OCI-LY1 (cell line): ENCODE data around the gene OXCT1.

Source experiments
- H2AFZ ChIP-seq: fragments of 200-600 bp; sonication (generic), shearing (Covaris generic); 2 replicates; pipeline ENCODE4 v1.6.0; 2014; ENCODE audit warnings: antibody characterized with exemption, mild to moderate bottlenecking, low read length
- H3F3A ChIP-seq: fragments of 200-600 bp; sonication (generic), shearing (Covaris generic); 2 replicates; pipeline ENCODE4 v1.6.0; 2014; ENCODE audit warnings: mild to moderate bottlenecking, antibody characterized with exemption, low read length, moderate library complexity; ENCODE audit not compliant: insufficient read depth
- H3K27ac ChIP-seq: fragments of 200-600 bp; sonication (generic); 2 replicates; pipeline ENCODE4 v1.5.1; 2014; ENCODE audit warnings: low read length, mixed run types, mild to moderate bottlenecking, low read depth; ENCODE audit not compliant: poor library complexity, severe bottlenecking
- H3K27me3 ChIP-seq: fragments of 200-600 bp; sonication (generic); 2 replicates; pipeline ENCODE4 v1.6.0; 2014; ENCODE audit warnings: antibody characterized with exemption, mild to moderate bottlenecking, low read length, moderate library complexity; ENCODE audit not compliant: insufficient read depth
- H3K36me3 ChIP-seq: fragments of 200-600 bp; sonication (generic); 2 replicates; pipeline ENCODE4 v1.6.1; 2014; ENCODE audit warnings: mild to moderate bottlenecking, antibody characterized with exemption, low read length, moderate library complexity, mixed read lengths; ENCODE audit not compliant: insufficient read depth
- H3K4me1 ChIP-seq: fragments of 200-600 bp; sonication (generic); 2 replicates; pipeline ENCODE4 v1.5.1; 2014; ENCODE audit warnings: mild to moderate bottlenecking, low read length, moderate library complexity; ENCODE audit not compliant: insufficient read depth, severe bottlenecking
- H3K4me2 ChIP-seq: fragments of 200-600 bp; sonication (generic), shearing (Covaris generic); 2 replicates; pipeline ENCODE4 v1.6.1; 2014; ENCODE audit warnings: low read length
- H3K4me3 ChIP-seq: fragments of 200-600 bp; sonication (generic); 2 replicates; pipeline ENCODE4 v1.5.1; 2014; ENCODE audit warnings: low read length, low read depth, mild to moderate bottlenecking, mixed read lengths; ENCODE audit not compliant: poor library complexity, severe bottlenecking
- H3K79me2 ChIP-seq: fragments of 200-600 bp; shearing (Covaris generic); 2 replicates; pipeline ENCODE4 v1.6.1; 2016; ENCODE audit warnings: mixed run types, low read length, mixed read lengths; ENCODE audit not compliant: insufficient read depth
- H3K9ac ChIP-seq: fragments of 200-600 bp; sonication (generic), shearing (Covaris generic); 2 replicates; pipeline ENCODE4 v1.6.1; 2014; ENCODE audit warnings: mild to moderate bottlenecking, low read length, mixed read lengths
- H3K9me2 ChIP-seq: fragments of 200-600 bp; sonication (generic), shearing (Covaris generic); 2 replicates; pipeline ENCODE4 v1.6.1; 2014; ENCODE audit warnings: low read depth, mild to moderate bottlenecking, low read length, mixed read lengths
- H3K9me3 ChIP-seq: fragments of 200-600 bp; shearing (Covaris generic); 2 replicates; pipeline ENCODE4 v1.6.1; 2014; ENCODE audit warnings: low read length, mixed read lengths
- H4K20me1 ChIP-seq: fragments of 200-600 bp; sonication (generic), shearing (Covaris generic); 2 replicates; pipeline ENCODE4 v1.6.0; 2016; ENCODE audit warnings: mild to moderate bottlenecking, low read length; ENCODE audit not compliant: insufficient read depth
- EZH2 ChIP-seq: fragments of 200-600 bp; sonication (generic), shearing (Covaris generic); IDR thresholded peaks from 2 replicates; pipeline ENCODE4 v1.8.0; 2017; ENCODE audit warnings: borderline replicate concordance, mixed run types, mild to moderate bottlenecking, antibody characterized with exemption, low read length, moderate library complexity, mixed read lengths
- TF ChIP-seq, protein P1 (sequence below): fragments of 200-600 bp; sonication (generic), shearing (Covaris generic); IDR thresholded peaks from 2 replicates; pipeline ENCODE4 v1.5.1; 2017; ENCODE audit warnings: mild to moderate bottlenecking, antibody characterized with exemption, low read length, moderate library complexity, mixed read lengths

The OXCT1 gene

DNA sequence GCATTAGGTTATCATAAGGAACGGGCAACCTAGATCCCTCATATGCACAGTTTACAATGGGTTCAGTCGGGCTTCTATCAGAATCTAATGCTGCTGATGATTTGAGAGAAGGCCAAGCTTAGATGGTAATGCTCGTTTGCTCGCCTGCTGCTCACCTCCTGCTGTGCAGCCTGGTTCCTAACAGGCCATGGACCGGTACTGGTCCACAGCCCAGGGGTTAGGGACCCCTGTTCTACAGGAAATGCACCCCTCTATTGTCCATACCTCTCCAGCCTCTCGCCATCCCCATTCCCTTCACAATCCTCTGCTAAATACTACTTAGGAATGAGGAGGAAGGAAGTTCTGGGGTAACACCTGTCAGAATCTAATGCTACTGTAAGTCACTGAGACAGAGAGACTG lies 75.1 kb downstream of the OXCT1 start:
- H3K27ac ChIP-seq = no peak overlapping the region
- H2AFZ ChIP-seq = no peak overlapping the region
- no peak overlapping the region for H3K9ac ChIP-seq
- no peaks in the 10 kb centered on the region for H3K9me3 ChIP-seq
- H3K4me2 ChIP-seq = no peak overlapping the region
- H3F3A ChIP-seq = no peaks in the 10 kb centered on the region
- no peaks in the 10 kb centered on the region for H3K27me3 ChIP-seq
- no peaks in the 10 kb centered on the region for H4K20me1 ChIP-seq
- peaks cover 61% of the 10 kb centered on the region; the same call in 1 of the 2 replicates for H3K36me3 ChIP-seq
- TF ChIP-seq, protein P1, sequence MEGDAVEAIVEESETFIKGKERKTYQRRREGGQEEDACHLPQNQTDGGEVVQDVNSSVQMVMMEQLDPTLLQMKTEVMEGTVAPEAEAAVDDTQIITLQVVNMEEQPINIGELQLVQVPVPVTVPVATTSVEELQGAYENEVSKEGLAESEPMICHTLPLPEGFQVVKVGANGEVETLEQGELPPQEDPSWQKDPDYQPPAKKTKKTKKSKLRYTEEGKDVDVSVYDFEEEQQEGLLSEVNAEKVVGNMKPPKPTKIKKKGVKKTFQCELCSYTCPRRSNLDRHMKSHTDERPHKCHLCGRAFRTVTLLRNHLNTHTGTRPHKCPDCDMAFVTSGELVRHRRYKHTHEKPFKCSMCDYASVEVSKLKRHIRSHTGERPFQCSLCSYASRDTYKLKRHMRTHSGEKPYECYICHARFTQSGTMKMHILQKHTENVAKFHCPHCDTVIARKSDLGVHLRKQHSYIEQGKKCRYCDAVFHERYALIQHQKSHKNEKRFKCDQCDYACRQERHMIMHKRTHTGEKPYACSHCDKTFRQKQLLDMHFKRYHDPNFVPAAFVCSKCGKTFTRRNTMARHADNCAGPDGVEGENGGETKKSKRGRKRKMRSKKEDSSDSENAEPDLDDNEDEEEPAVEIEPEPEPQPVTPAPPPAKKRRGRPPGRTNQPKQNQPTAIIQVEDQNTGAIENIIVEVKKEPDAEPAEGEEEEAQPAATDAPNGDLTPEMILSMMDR = no peak
- TF ChIP-seq EZH2 = no peak
- H3K79me2 ChIP-seq = no peaks in the 10 kb centered on the region
- H3K4me3 ChIP-seq = no peak overlapping the region
- H3K9me2 ChIP-seq = no peaks in the 10 kb centered on the region
- no peaks in the 10 kb centered on the region for H3K4me1 ChIP-seq

DNA sequence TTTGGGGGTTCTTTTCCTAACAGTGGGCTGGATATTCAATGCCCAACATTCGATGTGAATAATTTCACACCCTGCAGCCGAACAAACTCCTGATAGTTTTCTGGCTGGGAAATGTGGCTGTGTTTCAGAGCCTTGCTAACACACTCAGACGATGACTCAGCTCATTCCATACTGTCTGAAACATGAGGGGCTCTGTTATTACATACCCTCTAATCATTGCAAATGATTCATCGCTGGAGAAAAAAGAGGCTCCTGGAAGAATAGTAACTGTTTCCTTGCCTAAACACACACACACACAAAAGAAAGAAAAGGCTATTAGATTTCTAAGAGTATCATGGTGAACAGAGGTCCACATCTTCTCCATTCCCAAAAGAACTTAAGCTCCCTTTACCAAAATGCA lies 75.8 kb downstream of the OXCT1 start:
- Histone ChIP-seq H3K9ac (no peak overlapping the region), H4K20me1 (no peaks in the 10 kb centered on the region), H3K9me2 (no peaks in the 10 kb centered on the region), H3K4me2 (no peak overlapping the region), H3K79me2 (no peaks in the 10 kb centered on the region), H3K4me1 (no peaks in the 10 kb centered on the region), H2AFZ (no peak overlapping the region), H3K27ac (no peak overlapping the region), H3K9me3 (no peaks in the 10 kb centered on the region), H3K27me3 (no peaks in the 10 kb centered on the region), H3K36me3 (peaks cover 56% of the 10 kb centered on the region; the same call in 1 of the 2 replicates), H3K4me3 (no peak overlapping the region), H3F3A (no peaks in the 10 kb centered on the region)
- TF ChIP-seq EZH2 = no peak
- TF ChIP-seq, protein P1 = no peak

DNA sequence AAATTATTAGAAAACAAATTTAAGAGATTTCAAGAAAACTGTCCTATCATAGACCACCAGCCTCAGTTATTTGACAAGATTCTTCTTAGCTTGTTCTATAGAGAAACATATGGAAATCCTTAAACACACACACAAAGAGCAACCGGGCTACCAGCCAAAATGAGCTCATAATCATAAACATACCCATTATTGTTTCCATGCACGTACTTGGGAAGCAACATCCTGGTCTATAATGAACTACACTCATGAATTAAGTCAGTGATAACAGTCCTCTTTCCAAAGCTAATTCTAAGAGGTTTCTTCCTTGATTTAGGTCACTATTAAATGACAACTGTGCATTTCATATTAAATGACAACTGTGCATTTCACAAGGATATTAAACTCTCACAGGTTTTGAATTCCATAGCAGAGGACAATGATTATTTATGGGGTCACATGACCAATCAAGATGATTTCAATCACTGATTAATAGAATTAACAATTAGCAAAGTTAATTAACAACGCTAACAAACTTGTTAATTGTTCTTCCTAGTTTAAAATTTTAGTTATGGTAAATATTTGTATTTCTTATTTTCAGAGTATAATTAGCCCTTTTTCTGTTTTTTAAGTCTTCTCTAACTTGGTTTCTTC lies 77.0 kb downstream of the OXCT1 start:
- no peak overlapping the region for H2AFZ ChIP-seq
- no peaks in the 10 kb centered on the region for H3K4me1 ChIP-seq
- H4K20me1 ChIP-seq = no peaks in the 10 kb centered on the region
- no peak overlapping the region for H3K27ac ChIP-seq
- no peaks in the 10 kb centered on the region for H3K9me3 ChIP-seq
- H3F3A ChIP-seq = no peaks in the 10 kb centered on the region
- H3K79me2 ChIP-seq = no peaks in the 10 kb centered on the region
- no peak overlapping the region for H3K9ac ChIP-seq
- TF ChIP-seq, protein P1 = no peak
- TF ChIP-seq EZH2 = no peak
- H3K36me3 ChIP-seq = peaks cover 54% of the 10 kb centered on the region; the same call in 1 of the 2 replicates
- H3K4me2 ChIP-seq = no peak overlapping the region
- H3K27me3 ChIP-seq = no peaks in the 10 kb centered on the region
- no peaks in the 10 kb centered on the region for H3K9me2 ChIP-seq
- H3K4me3 ChIP-seq = no peak overlapping the region
